Ovary (tissue), 9 donors: ENCODE results near the gene MPZL2. TPM values are rescaled to one million over a fixed set of nuclear protein-coding genes. Genes with fewer than 3 reads are reported as not detected.

Source experiments
- DNase-seq, 5 donors: peaks; one replicate each; pipeline ENCODE4 v3.0.0-alpha.2; 2019 to 2020
- H3K27ac ChIP-seq, 2 donors: fragments of 200-600 bp; one replicate each; pipeline versions ENCODE4 v1.5.1 to v1.8.0; 2019 to 2022
- H3K27me3 ChIP-seq: fragments of 200-600 bp; one replicate; pipeline ENCODE4 v1.8.0; 2022
- H3K36me3 ChIP-seq: fragments of 200-600 bp; sonication (generic); one replicate; pipeline ENCODE4 v1.5.1; 2019
- H3K4me1 ChIP-seq: one replicate; pipeline ENCODE4 v1.8.1; 2013; ENCODE audit warnings: mild to moderate bottlenecking, moderate library complexity; ENCODE audit not compliant: insufficient read depth
- H3K4me3 ChIP-seq: fragments of 200-600 bp; sonication (generic); one replicate; pipeline ENCODE4 v1.5.1; 2017
- H3K9me3 ChIP-seq, 2 donors: fragments of 200-600 bp in 1 of 2; sonication (generic) in 1 of 2; one replicate each; pipeline versions ENCODE4 v1.5.1 to v1.8.1; 2013 to 2019; ENCODE audit warnings: mild to moderate bottlenecking in 1 of 2, moderate library complexity in 1 of 2
- CTCF ChIP-seq, 3 donors: fragments of 450-650 bp in 2 of 3; fragments of 200-600 bp in 1 of 3; IDR thresholded peaks; one replicate each; pipeline versions ENCODE4 v1.5.1 to v1.8.0; 2016 to 2022; ENCODE audit warnings: antibody characterized with exemption in 3 of 3, mild to moderate bottlenecking in 1 of 3
- EP300 ChIP-seq: sonication (generic); formaldehyde crosslinking; IDR thresholded peaks from one replicate; pipeline ENCODE4 v1.6.1; 2017; ENCODE audit warnings: antibody characterized with exemption
- POLR2A ChIP-seq: fragments of 450-650 bp; IDR thresholded peaks from one replicate; pipeline ENCODE4 v1.6.1; 2017; ENCODE audit warnings: antibody characterized with exemption, mild to moderate bottlenecking, moderate library complexity
- WGBS, 3 donors: extraction: QIAGEN DNeasy Blood & Tissue Kit in 1 of 3; methylation state at CpG; one replicate each; pipeline versions ENCODE4 v1.1.5 to v1.1.7; 2013 to 2017; 5-methylcytosine and 5-hydroxymethylcytosine counted together
- intact Hi-C, 4 donors: fragments of 100-400 bp; cut with DNase I; formaldehyde crosslinking; loops; one replicate each; pipeline versions ENCODE4 v1.11.0 to v1.15.1; 2022 to 2023
- polyA plus RNA-seq, 2 donors: library from polyadenylated mRNA; stranded (reverse); fragments of 200-250 nt in 1 of 2; fragments of 350-450 nt in 1 of 2; fragmentation: Illumina TruSeq in 1 of 2; extraction: RNeasy Lipid Tissue Mini Kit (QIAGEN cat#74804) in 1 of 2; gene quantifications; one replicate each; pipeline ENCODE4 v1.2.3, GENCODE V29; 2013 to 2014
- total RNA-seq, 7 donors: library from RNA; depleted of rRNA in 2 of 7; stranded (reverse); fragments of >200 nt in 2 of 7; fragmentation: NEBNext Ultra II Directional in 3 of 7; extraction: Animal tissue kit (Norgen Biotek cat#: 25700) in 3 of 7; gene quantifications; one replicate each; pipeline versions ENCODE4 v1.1.0 to v1.2.4, GENCODE V29; 2016 to 2023
- donor health status: DM: no; HTN: no; CAD: no; lungs with moderate emphysema.
- donor health status: DM: no; HTN: no; CAD: no.
- donor health status: Bipolar disorder and iron deficiency.
- donor health status: DM: yes; HTN: yes; CAD: no.
- donor health status: DM: no; HTN: no; CAD: no.
- donor health status: DM: yes; HTN: yes; CAD: no.

MPZL2 gene
- total and polyA plus RNA-seq, 9 donors: 4.4 to 42.5 (median 9.6) TPM

- Histone ChIP-seq H3K9me3 (no peaks in the 10 kb centered on the region), H3K4me1 (no peaks in the 10 kb centered on the region), H3K27me3 (no peaks in the 10 kb centered on the region), H3K4me3 (no peak overlapping the region), H3K27ac (no peak overlapping the region), H3K36me3 (no peaks in the 10 kb centered on the region)
- no peak for DNase-seq
- TF ChIP-seq CTCF (IDR thresholded peaks at IDR 0.05): no peak
- TF ChIP-seq EP300: no peak
- no peak for TF ChIP-seq POLR2A
- 85 to 89% (median 89%) methylated on average over 7 of the region's 7 CpGs for WGBS, 3 donors
- intact Hi-C loops: no loop called here
These were observed 48.3 kb downstream of the MPZL2 start for GRCh38 chr11:118215765-118216164.

- H3K27ac ChIP-seq: no peak overlapping the region
- H3K4me1 ChIP-seq: no peaks in the 10 kb centered on the region
- H3K4me3 ChIP-seq: no peak overlapping the region
- 59 to 68% (median 64%) methylated on average over 3 of the region's 3 CpGs for WGBS, 3 donors
- no peaks in the 10 kb centered on the region for H3K27me3 ChIP-seq
- no peaks in the 10 kb centered on the region for H3K36me3 ChIP-seq
- no peak for DNase-seq
- TF ChIP-seq EP300 (no peak), CTCF (IDR thresholded peaks at IDR 0.05) (no peak), POLR2A (no peak)
- intact Hi-C loops: no loop called here
- no peaks in the 10 kb centered on the region for H3K9me3 ChIP-seq
These were observed 48.8 kb downstream of the MPZL2 start for GRCh38 chr11:118215262-118215661.

GRCh38 chr11:118214210-118214914, 49.7 kb downstream of the MPZL2 start:
- H3K27me3 ChIP-seq: no peaks in the 10 kb centered on the region
- TF ChIP-seq POLR2A (no peak), EP300 (no peak), CTCF (IDR thresholded peaks at IDR 0.05) (no peak)
- H3K4me3 ChIP-seq: no peak overlapping the region
- H3K27ac ChIP-seq: no peak overlapping the region
- intact Hi-C loops: no loop called here
- H3K4me1 ChIP-seq: no peaks in the 10 kb centered on the region
- H3K36me3 ChIP-seq: no peaks in the 10 kb centered on the region
- WGBS, 3 donors: 61 to 65% (median 64%) methylated on average over 6 of the region's 6 CpGs
- H3K9me3 ChIP-seq: no peaks in the 10 kb centered on the region
- no peak for DNase-seq

- no peak for TF ChIP-seq CTCF (IDR thresholded peaks at IDR 0.05)
- no peak for TF ChIP-seq EP300
- TF ChIP-seq POLR2A: no peak
- Histone ChIP-seq H3K27me3 (no peaks in the 10 kb centered on the region), H3K36me3 (no peaks in the 10 kb centered on the region), H3K4me1 (no peaks in the 10 kb centered on the region), H3K4me3 (no peak overlapping the region), H3K27ac (no peak overlapping the region), H3K9me3 (no peaks in the 10 kb centered on the region)
- DNase-seq: no peak
- intact Hi-C loops: no loop called here
- WGBS, 3 donors: 81 to 88% (median 87%) methylated on average over 2 of the region's 2 CpGs
These were observed 50.3 kb downstream of the MPZL2 start for GRCh38 chr11:118213781-118214180.
